Activated CD4-positive, alpha-beta T cell treated with anti-CD3 and anti-CD28 coated beads, Interleukin-2, amount 50 U/mL, for 16 hours (primary cell): ENCODE measurements around the gene PRKCE.
A peak's percentile ranks its signal among the peaks of the same experiment; 100 is the strongest.

Experiments
- DNase-seq: peaks from one replicate; pipeline ENCODE4 v3.0.0-alpha.2; 2020

Gene PRKCE

GRCh38 chr2:46135228-46135855 is 483.9 kb downstream of the PRKCE start:
- no peak for DNase-seq

- no peak for DNase-seq
Measured at GRCh38 chr2:46135958-46136357, 484.5 kb downstream of the PRKCE start.

DNA sequence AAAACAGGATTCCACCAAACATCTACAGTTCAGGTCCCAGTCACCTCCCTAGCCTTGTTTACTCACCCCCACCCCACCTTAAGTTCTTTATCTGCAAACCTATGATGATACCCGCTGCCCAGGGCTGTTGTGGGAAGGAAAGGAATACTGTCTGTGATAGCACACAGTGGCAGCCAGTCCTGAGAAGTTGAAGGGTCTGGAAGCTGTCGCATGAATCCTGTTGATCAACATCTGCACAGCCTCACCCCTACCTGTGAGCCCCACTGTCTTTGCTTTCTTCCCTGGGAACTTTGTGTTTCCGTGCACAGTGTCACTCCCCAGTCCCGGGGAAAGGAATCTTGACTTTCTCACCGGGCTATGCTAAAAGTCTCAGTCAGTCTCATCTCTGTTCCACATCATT is 485.0 kb downstream of the PRKCE start:
- DNase-seq: no peak

- no peak for DNase-seq
Measured at GRCh38 chr2:46136953-46137352, 485.5 kb downstream of the PRKCE start.

DNA sequence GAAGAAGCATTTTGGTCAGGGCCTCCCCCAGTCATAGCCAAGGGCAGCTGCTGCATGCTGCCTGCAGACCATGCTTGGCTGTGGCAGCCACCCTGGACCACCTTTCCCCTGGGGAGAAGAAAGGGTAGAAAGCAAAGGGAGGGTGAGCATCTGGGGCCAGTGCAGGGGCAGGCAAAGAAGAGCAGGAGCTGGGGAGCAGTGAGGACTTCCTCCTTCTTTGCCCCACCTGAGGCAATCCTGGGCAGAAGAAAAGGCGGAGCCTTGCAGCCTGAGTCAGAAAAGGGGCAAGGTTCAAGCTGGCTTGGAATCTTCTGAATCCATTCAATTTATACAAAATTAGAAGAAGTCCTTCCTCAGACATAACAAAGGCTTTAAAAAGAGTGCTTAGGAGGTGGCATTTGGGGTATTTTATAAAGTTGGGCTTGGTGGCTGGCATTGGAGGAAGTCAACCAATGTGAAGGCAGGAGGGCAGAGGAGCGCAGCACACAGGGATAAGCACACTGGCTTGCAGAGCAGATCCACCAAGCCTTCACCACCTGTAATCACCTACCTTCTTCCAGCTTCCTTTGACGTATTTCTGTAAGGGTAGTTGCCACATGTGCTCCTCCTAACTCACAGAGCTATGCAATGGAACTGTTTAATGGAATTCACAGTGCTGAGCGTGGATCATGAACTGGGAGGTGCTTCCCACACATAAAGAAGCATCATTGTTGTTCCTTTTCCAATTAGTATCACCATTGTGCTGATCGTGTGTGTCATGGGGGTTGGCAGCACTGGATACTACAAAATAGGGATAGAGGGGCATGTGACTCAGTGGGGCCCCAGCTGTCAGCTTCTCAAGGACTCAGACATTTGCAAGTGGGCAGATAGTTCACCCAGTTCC is 491.3 kb downstream of the PRKCE start:
- DNase-seq: no peak

DNA sequence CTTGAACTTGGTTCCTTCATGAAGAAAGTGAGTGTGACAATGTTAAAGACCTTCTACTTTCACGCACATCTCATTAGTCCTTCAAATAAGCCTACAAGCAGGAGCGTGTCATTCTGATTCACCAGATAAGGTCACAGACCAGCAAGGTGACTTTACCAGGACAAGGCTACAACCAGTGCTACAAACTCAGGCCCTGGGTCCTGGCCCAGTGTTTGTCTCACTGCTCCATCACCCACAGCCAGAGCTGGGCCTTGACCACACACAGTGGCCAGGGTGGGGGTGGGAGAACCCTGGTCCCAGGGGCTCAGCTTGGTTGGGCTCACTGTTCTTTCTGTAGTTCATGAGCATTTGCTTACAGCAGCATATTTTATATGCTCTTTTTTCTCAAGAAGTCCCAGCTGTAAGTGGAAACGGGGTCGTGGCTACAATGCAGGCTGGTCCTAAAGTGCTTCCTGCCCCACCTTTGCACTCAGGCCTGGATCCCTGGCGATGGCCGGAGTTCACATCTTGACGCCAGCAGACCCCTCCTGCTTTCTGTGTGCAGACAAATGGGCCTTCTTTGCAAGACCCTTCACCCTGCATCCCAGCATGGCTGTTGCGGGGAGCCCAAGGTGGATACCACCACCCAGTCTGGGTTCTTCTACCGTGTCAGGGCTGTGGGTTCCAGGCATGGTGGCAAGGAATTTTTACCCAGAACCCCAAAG is 492.1 kb downstream of the PRKCE start:
- no peak for DNase-seq

- peak; percentile 23 for DNase-seq
Measured at GRCh38 chr2:46144133-46144800, 492.8 kb downstream of the PRKCE start.

DNA sequence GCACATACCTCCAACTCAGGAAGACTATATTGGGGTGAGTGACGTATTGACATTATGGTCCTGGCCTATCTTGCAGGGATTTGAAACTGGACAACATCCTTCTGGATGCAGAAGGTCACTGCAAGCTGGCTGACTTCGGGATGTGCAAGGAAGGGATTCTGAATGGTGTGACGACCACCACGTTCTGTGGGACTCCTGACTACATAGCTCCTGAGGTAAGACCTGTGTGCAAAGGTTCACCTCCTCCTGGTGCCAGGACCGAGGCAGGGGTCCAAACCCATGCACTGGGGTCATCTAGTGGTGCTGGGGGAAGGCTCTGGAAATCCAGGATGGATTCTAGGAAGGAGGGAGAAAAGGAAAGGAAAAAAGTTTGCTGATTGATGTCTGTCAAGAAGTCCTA is 493.5 kb downstream of the PRKCE start:
- no peak for DNase-seq

GRCh38 chr2:46145840-46146239 is 494.4 kb downstream of the PRKCE start:
- DNase-seq: no peak

GRCh38 chr2:46146866-46147502 is 495.5 kb downstream of the PRKCE start:
- no peak for DNase-seq

- DNase-seq: no peak
Measured at GRCh38 chr2:46147626-46148368, 496.3 kb downstream of the PRKCE start.

GRCh38 chr2:46148369-46148736 is 496.9 kb downstream of the PRKCE start:
- DNase-seq: no peak

DNA sequence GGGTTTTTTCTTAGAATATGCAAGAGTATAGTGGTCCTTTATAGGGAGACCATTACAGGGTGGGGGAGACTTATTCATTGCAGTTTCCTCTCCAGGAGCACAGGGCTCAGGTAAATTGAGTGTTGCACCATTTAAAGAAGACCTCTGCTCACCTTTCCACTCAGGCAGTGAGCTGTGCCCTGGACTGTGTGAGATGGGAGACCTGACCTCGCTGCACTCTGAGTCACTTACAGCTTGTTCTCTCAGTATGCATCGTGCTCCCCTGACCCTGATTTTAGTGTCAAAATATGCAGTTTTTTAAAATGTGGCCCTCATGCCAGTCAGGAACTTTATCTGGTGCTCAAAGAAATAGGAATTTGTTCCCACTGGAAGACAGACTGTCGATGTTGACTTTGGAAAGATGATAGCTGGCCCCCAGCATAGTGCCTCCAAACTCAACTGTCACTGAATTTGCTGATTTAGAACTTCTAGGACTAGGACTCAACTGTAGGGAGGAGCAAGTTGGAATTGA is 499.0 kb downstream of the PRKCE start:
- DNase-seq: no peak

DNA sequence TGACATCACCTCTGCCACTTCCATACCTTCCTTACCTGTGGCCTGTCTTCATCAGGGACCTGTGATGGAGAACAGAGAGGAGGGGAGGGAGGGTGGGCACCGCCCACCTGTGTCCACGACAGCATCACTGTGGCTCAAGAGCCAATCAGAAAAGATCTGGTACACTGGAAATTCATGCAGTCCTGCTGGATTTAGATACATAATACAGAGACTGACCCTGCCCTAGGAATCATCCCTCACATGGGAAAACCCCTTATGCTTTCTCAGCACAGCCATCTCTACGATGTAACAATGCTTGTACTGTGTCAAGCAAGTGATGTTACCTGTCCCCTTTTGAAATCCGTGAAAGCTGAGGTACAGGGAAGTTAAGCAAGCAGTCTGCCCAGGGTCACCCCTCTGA is 500.1 kb downstream of the PRKCE start:
- no peak for DNase-seq

- DNase-seq: no peak
Measured at GRCh38 chr2:46153996-46154753, 502.7 kb downstream of the PRKCE start.

- no peak for DNase-seq
Measured at GRCh38 chr2:46157072-46157965, 505.8 kb downstream of the PRKCE start.

DNA sequence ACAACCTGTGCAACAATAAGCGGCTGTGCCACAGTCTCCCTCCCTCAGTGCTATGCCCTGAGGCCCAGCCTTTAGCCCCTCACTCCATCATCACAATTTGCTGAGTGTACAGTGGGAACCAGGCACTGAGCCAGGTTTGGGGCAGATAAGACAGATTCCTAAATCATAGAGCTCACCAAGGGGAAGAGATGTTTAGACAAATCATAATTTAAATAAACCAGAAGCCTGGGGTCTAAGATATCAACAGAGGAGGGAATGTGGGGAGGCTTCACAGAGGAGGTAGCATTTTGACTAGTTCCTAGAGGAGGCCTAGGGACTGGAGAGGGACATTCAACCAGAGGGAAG is 506.5 kb downstream of the PRKCE start:
- DNase-seq: no peak

GRCh38 chr2:46158661-46159060 is 507.2 kb downstream of the PRKCE start:
- DNase-seq: no peak

GRCh38 chr2:46160326-46160725 is 508.9 kb downstream of the PRKCE start:
- no peak for DNase-seq

DNA sequence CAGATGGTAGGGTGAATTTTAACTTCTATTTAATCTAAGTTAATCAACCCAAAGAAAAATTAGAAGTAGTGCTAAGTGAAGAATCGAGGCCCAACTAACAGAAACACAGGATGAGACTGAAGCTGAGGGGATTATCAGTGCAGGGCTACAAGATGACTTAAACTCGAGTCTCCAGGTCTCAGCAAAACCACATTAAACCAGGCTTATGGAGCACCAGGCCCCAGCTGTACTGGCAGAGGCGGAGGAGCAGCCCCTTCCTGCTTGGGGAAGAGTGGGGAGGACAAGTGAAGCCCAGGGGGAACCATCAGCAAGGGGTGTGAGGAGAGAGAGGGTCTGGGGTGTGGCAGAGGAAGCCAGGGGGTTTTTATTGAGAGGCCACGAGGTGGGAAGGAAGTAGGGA is 509.8 kb downstream of the PRKCE start:
- no peak for DNase-seq
